ENCODE data around the gene PADI2. TPM values are rescaled to one million over a fixed set of nuclear protein-coding genes. Genes with fewer than 3 reads are reported as not detected.

The PADI2 gene
- total RNA-seq, 2 donors from 2014 or later, result 177 to 211 TPM

DNA sequence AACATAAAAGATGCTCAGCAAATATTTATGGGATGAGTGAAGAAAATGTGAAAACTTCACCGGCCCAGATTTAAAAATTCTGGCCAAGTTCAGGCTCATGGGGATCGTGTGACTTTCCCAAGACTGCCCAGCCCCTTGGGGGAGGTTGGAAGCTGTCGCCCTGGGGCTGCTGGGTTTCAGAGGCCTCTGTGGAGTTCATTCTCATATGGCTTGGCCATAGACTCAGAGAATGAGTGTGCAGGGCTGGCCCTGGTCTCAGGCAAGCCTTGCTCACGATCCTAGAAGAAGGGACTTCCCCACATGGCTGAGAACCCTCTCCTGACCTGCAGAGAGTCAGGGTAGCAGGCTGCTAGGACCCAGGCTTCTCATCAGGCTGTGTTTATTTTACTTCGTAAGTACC lies 24.6 kb downstream of the PADI2 start:
- H3K27ac ChIP-seq, result no peak overlapping the region
- TF ChIP-seq, protein P1, sequence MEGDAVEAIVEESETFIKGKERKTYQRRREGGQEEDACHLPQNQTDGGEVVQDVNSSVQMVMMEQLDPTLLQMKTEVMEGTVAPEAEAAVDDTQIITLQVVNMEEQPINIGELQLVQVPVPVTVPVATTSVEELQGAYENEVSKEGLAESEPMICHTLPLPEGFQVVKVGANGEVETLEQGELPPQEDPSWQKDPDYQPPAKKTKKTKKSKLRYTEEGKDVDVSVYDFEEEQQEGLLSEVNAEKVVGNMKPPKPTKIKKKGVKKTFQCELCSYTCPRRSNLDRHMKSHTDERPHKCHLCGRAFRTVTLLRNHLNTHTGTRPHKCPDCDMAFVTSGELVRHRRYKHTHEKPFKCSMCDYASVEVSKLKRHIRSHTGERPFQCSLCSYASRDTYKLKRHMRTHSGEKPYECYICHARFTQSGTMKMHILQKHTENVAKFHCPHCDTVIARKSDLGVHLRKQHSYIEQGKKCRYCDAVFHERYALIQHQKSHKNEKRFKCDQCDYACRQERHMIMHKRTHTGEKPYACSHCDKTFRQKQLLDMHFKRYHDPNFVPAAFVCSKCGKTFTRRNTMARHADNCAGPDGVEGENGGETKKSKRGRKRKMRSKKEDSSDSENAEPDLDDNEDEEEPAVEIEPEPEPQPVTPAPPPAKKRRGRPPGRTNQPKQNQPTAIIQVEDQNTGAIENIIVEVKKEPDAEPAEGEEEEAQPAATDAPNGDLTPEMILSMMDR (IDR thresholded peaks at IDR 0.05), result no peak
- intact Hi-C loops (cut with DNase I), result no loop called here

GRCh38 chr1:17093822-17094393 lies 25.3 kb downstream of the PADI2 start:
- H3K27me3 ChIP-seq, result no peaks in the 10 kb centered on the region
- TF ChIP-seq, protein P1 (IDR thresholded peaks at IDR 0.05), result no peak
- intact Hi-C loops (cut with DNase I), result no loop called here
- no peaks in the 10 kb centered on the region for H3K36me3 ChIP-seq
- no peak overlapping the region for H3K9ac ChIP-seq (ENCODE audit: low read depth in 2 of 2, low read length in 2 of 2)
- no peaks in the 10 kb centered on the region for H3K4me1 ChIP-seq
- H3K9me3 ChIP-seq, result no peaks in the 10 kb centered on the region
- H3K4me3 ChIP-seq, result no peak overlapping the region
- H3K27ac ChIP-seq, result no peak overlapping the region
- DNase-seq, result no peak

More for the DNA sequence above, 24.6 kb downstream of the PADI2 start:
- no peak for DNase-seq
- no peaks in the 10 kb centered on the region for H3K4me1 ChIP-seq
- H3K9ac ChIP-seq (ENCODE audit: low read depth in 2 of 2, low read length in 2 of 2), result no peak overlapping the region
- H3K36me3 ChIP-seq, result no peaks in the 10 kb centered on the region
- H3K9me3 ChIP-seq, result no peaks in the 10 kb centered on the region
- no peaks in the 10 kb centered on the region for H3K27me3 ChIP-seq
- no peak overlapping the region for H3K4me3 ChIP-seq

DNA sequence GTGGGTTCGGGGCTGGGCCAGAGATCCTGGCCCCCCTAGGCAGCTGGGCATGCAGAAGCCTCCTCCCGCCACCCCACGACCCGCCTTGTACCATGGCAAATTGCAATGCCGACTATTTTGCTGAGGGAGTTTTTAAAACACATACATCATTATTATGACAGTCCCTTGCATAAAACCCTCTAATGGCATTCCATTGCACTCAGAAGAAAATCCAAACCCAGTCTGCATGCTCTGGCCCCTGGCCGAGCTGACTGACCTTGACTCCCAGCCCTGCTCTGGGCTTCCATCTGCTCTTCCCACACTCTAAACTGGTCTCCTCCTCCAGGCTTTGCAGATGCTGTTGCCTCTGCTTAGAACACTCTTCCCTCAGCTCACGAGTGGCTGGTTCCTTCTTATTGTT lies 28.0 kb downstream of the PADI2 start:
- TF ChIP-seq, protein P1 (IDR thresholded peaks at IDR 0.05), result no peak
- Histone ChIP-seq H3K27ac (no peak overlapping the region), H3K4me1 (no peaks in the 10 kb centered on the region), H3K27me3 (no peaks in the 10 kb centered on the region), H3K9me3 (no peaks in the 10 kb centered on the region), H3K9ac (ENCODE audit: low read depth in 2 of 2, low read length in 2 of 2) (no peak overlapping the region), H3K4me3 (no peak overlapping the region), H3K36me3 (no peaks in the 10 kb centered on the region)
- DNase-seq, result no peak
- intact Hi-C loops (cut with DNase I), result no loop called here

DNA sequence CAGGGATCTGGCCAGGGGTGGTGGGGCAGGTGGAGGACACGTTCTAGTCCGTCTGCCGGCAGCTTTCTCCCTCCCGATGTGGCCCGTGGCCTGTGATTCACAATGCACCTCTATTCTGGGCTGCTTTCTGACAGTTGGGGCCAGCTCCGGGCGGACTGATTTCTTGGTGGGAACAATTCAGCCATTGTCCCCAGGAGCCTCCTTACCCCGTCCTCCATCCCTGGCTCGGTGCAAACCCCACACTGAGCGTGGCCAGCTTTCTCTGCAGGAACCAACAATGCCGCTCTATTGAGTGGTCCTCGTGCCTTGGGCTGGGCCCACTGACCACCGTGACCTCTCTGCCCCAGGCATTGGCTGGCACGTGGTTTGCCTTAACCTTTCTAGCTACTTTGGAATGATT lies 29.7 kb downstream of the PADI2 start:
- Histone ChIP-seq H3K27me3 (no peaks in the 10 kb centered on the region), H3K9me3 (no peaks in the 10 kb centered on the region), H3K36me3 (no peaks in the 10 kb centered on the region), H3K9ac (ENCODE audit: low read depth in 2 of 2, low read length in 2 of 2) (no peak overlapping the region), H3K4me1 (no peaks in the 10 kb centered on the region), H3K27ac (no peak overlapping the region), H3K4me3 (no peak overlapping the region)
- TF ChIP-seq, protein P1 (IDR thresholded peaks at IDR 0.05), result no peak
- DNase-seq, result no peak
- intact Hi-C loops (cut with DNase I), result no loop called here

DNA sequence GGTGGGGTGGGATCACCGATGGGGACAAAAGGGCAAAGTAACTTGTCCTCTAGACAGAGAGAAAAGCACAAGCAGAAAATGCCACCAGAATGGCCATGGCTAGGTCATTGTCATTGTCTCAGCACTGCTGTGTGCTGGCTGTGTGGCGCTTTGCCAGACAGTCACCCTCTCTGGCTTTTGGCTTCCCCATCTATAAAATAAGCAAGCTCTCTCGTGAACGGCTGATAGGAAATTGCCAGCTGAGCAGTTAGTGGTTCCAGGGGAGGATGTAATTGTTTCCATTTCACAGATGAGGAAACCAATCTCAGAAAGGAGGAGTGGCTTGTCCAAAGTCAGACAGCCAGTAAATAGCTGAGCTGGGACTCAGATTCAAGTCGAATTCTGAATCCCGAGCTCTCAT lies 32.5 kb downstream of the PADI2 start:
- TF ChIP-seq, protein P1 (IDR thresholded peaks at IDR 0.05), result no peak
- no peak for DNase-seq
- H3K4me1 ChIP-seq, result no peaks in the 10 kb centered on the region
- H3K27ac ChIP-seq, result no peak overlapping the region
- no peak overlapping the region for H3K4me3 ChIP-seq
- H3K36me3 ChIP-seq, result no peaks in the 10 kb centered on the region
- no peak overlapping the region for H3K9ac ChIP-seq (ENCODE audit: low read depth in 2 of 2, low read length in 2 of 2)
- intact Hi-C loops (cut with DNase I), result no loop called here
- no peaks in the 10 kb centered on the region for H3K27me3 ChIP-seq
- H3K9me3 ChIP-seq, result no peaks in the 10 kb centered on the region

Measured in colonic mucosa (tissue), 4 donors.